ENCODE results near the gene FBXW7.

The FBXW7 gene

DNA sequence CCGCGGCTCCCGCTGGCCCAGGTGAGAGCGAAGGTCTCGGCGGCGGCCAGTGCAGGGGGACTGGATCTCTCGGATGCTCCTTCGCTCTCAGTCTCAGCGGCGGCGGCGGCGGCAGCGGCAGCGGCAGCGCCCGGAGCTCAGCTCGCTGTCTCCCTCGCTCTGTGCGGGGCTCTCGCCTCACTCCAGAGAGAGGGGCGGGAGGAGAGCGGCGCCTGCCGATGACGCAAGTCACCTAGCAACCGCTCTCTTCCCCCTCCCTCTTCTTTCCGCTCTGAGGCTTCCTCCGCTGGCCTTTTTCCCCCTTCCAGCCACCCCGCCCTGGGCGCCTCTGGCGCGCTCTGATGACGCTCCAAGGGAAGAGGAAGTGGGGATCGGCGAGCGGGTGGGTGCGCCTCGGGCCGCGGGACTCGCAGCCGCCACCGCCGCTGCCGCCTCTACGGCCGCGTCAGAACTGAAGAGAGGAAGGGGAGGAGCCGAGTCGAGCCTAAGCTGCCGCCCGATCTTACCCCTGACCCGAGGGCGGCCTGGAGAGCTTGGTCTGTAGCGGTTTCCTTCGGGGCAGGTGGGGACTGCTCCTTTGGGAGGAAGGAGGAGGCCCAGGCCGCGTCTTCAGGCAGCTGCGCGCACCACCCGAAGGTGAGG is at the start of gene FBXW7:
Gene FBXW7, minus strand, starts transcription at position 190 of the 642 bp plus-strand sequence. CDS start 124,289 bp downstream, outside the sequence.
- no peak for TF ChIP-seq CTCF (IDR thresholded peaks at IDR 0.05)
- Mint-ChIP-seq H3K9me3 (no peaks in the 10 kb centered on the region), H3K4me3 (peak within 1 kb of the TSS; percentile 99), H3K36me3 (ENCODE audit: low read depth) (peaks cover 17% of the 10 kb centered on the region), H3K27me3 (ENCODE audit: low read depth, poor library complexity) (peaks cover 6% of the 10 kb centered on the region), H3K27ac (peak within 1 kb of the TSS; percentile 99), H3K4me1 (peaks cover 57% of the 10 kb centered on the region)
- DNase-seq: peak; percentile 98

GRCh38 chr4:152585023-152585441 is 49.1 kb upstream of the FBXW7 start:
- H3K27me3 Mint-ChIP-seq (ENCODE audit: low read depth, poor library complexity): peaks cover 4% of the 10 kb centered on the region

GRCh38 chr4:152581536-152582160 is 45.8 kb upstream of the FBXW7 start:
- no peak for TF ChIP-seq CTCF (IDR thresholded peaks at IDR 0.05)
- H3K27ac Mint-ChIP-seq: no peak overlapping the region
- DNase-seq: no peak
- peaks cover 4% of the 10 kb centered on the region for H3K9me3 Mint-ChIP-seq
- H3K4me3 Mint-ChIP-seq: no peak overlapping the region
- peaks cover 18% of the 10 kb centered on the region for H3K4me1 Mint-ChIP-seq
- H3K27me3 Mint-ChIP-seq (ENCODE audit: low read depth, poor library complexity): peaks cover 4% of the 10 kb centered on the region
- H3K36me3 Mint-ChIP-seq (ENCODE audit: low read depth): no peaks in the 10 kb centered on the region

More at GRCh38 chr4:152585023-152585441, 49.1 kb upstream of the FBXW7 start:
- TF ChIP-seq CTCF (IDR thresholded peaks at IDR 0.05): no peak
- Mint-ChIP-seq H3K4me1 (peaks cover 21% of the 10 kb centered on the region), H3K36me3 (ENCODE audit: low read depth) (no peaks in the 10 kb centered on the region), H3K27ac (peak overlapping the region; percentile 14), H3K9me3 (peaks cover 8% of the 10 kb centered on the region), H3K4me3 (no peak overlapping the region)
- DNase-seq: no peak

DNA sequence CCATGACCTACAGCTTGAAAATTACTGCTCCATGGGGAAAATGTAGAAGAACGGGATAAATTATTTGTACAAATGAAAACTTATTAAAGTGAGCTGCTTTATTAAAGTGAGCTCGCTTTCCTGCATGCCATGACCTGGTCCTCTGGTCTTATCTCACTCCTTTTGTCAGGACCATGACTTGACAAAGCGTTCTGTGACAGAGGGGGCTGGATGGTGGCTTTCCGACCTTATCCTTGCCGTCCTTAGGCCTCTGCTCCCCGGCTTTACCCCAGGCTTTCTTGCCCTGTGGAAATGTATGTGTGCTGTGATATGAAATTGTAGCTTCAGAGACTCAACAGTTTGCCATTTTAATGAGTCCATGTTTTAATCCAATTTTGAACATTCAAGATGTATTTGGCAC is 44.0 kb upstream of the FBXW7 start:
- DNase-seq: no peak
- no peak overlapping the region for H3K4me3 Mint-ChIP-seq
- no peaks in the 10 kb centered on the region for H3K27me3 Mint-ChIP-seq (ENCODE audit: low read depth, poor library complexity)
- H3K9me3 Mint-ChIP-seq: no peaks in the 10 kb centered on the region
- H3K27ac Mint-ChIP-seq: peak overlapping the region; percentile 33
- H3K36me3 Mint-ChIP-seq (ENCODE audit: low read depth): no peaks in the 10 kb centered on the region
- H3K4me1 Mint-ChIP-seq: peaks cover 17% of the 10 kb centered on the region
- TF ChIP-seq CTCF (IDR thresholded peaks at IDR 0.05): no peak

- Mint-ChIP-seq H3K4me3 (no peak overlapping the region), H3K27ac (no peak overlapping the region), H3K9me3 (no peaks in the 10 kb centered on the region), H3K27me3 (ENCODE audit: low read depth, poor library complexity) (no peaks in the 10 kb centered on the region), H3K36me3 (ENCODE audit: low read depth) (no peaks in the 10 kb centered on the region), H3K4me1 (peaks cover 24% of the 10 kb centered on the region)
- TF ChIP-seq CTCF (IDR thresholded peaks at IDR 0.05): no peak
- DNase-seq: no peak
These were observed 43.3 kb upstream of the FBXW7 start for GRCh38 chr4:152579107-152579764.
